ENCODE results near the gene USP17L20.
"Not testable (repeated sequence)": the region's sequence is repeated elsewhere in the genome, so short reads cannot be mapped to it uniquely, and the experiment has no call there.

The USP17L20 gene

GRCh38 chr4:9257824-9258223 is at the start of gene USP17L20:
TSS of gene USP17L20 (plus strand) at chr4:9258124. CDS start at chr4:9258124, 0 bp downstream.
- not testable (repeated sequence) for DNase-seq

GRCh38 chr4:9210357-9210756 is 47.6 kb upstream of the USP17L20 start, which contains the start of gene USP17L10:
TSS of gene USP17L10 (plus strand) at chr4:9210657. CDS start at chr4:9210657, 0 bp downstream.
- DNase-seq, result not testable (repeated sequence)

- DNase-seq, result not testable (repeated sequence)
Measured at GRCh38 chr4:9214701-9215100, 43.2 kb upstream of the USP17L20 start.

- DNase-seq, result not testable (repeated sequence)
Measured at GRCh38 chr4:9215105-9215504, 42.8 kb upstream of the USP17L20 start, which contains the start of gene USP17L11. TSS of gene USP17L11 (plus strand) at chr4:9215405. CDS start at chr4:9215405, 0 bp downstream.

- DNase-seq, result not testable (repeated sequence)
Measured at GRCh38 chr4:9219852-9220251, 38.1 kb upstream of the USP17L20 start, which contains the start of gene USP17L12. TSS of gene USP17L12 (plus strand) at chr4:9220152. CDS start at chr4:9220152, 0 bp downstream.

- not testable (repeated sequence) for DNase-seq
Measured at GRCh38 chr4:9224596-9224995, 33.3 kb upstream of the USP17L20 start, which contains the start of gene USP17L13. TSS of gene USP17L13 (plus strand) at chr4:9224896. CDS start at chr4:9224896, 0 bp downstream.

- DNase-seq, result not testable (repeated sequence)
Measured at GRCh38 chr4:9230249-9230648, 27.7 kb upstream of the USP17L20 start.

- not testable (repeated sequence) for DNase-seq
Measured at GRCh38 chr4:9234085-9234484, 23.8 kb upstream of the USP17L20 start, which contains the start of gene USP17L15. TSS of gene USP17L15 (plus strand) at chr4:9234385. CDS start at chr4:9234385, 0 bp downstream.

GRCh38 chr4:9238461-9238860 is 19.5 kb upstream of the USP17L20 start:
- DNase-seq, result not testable (repeated sequence)

GRCh38 chr4:9243579-9243978 is 14.3 kb upstream of the USP17L20 start, which contains the start of gene USP17L17:
TSS of gene USP17L17 (plus strand) at chr4:9243879. CDS start at chr4:9243879, 0 bp downstream.
- DNase-seq, result not testable (repeated sequence)

GRCh38 chr4:9247953-9248680 is 9.8 kb upstream of the USP17L20 start, which contains the start of gene USP17L18:
TSS of gene USP17L18 (plus strand) at chr4:9248630. CDS start at chr4:9248630, 0 bp downstream.
- not testable (repeated sequence) for DNase-seq

GRCh38 chr4:9253078-9253477 is 4.8 kb upstream of the USP17L20 start, which contains the start of gene USP17L19:
TSS of gene USP17L19 (plus strand) at chr4:9253378. CDS start at chr4:9253378, 0 bp downstream.
- not testable (repeated sequence) for DNase-seq

- not testable (repeated sequence) for DNase-seq
Measured at GRCh38 chr4:9262572-9262971, 4.6 kb downstream of the USP17L20 start, which contains the start of gene USP17L21. TSS of gene USP17L21 (plus strand) at chr4:9262872. CDS start at chr4:9262872, 0 bp downstream.

- not testable (repeated sequence) for DNase-seq
Measured at GRCh38 chr4:9267319-9267718, 9.4 kb downstream of the USP17L20 start, which contains the start of gene USP17L22. TSS of gene USP17L22 (plus strand) at chr4:9267619. CDS start at chr4:9267619, 0 bp downstream.

GRCh38 chr4:9271719-9272118 is 13.8 kb downstream of the USP17L20 start:
- not testable (repeated sequence) for DNase-seq

Measured in kidney glomerular epithelial cell (primary cell).